GM18868 (cell line): ENCODE measurements around the gene KARS1.
A peak's percentile ranks its signal among the peaks of the same experiment; 100 is the strongest.
"Not testable (repeated sequence)": the region's sequence is repeated elsewhere in the genome, so short reads cannot be mapped to it uniquely, and the experiment has no call there.

Experiments
- ATAC-seq: cut with Tn5 transposase; IDR thresholded peaks from one replicate; pipeline ENCODE4 v1.9.1; 2021; ENCODE audit warnings: mild to moderate bottlenecking, moderate library complexity; ENCODE audit not compliant: unreplicated experiment

Gene KARS1

GRCh38 chr16:75626806-75627205 lies 20.7 kb downstream of the KARS1 start:
- no peak for ATAC-seq

DNA sequence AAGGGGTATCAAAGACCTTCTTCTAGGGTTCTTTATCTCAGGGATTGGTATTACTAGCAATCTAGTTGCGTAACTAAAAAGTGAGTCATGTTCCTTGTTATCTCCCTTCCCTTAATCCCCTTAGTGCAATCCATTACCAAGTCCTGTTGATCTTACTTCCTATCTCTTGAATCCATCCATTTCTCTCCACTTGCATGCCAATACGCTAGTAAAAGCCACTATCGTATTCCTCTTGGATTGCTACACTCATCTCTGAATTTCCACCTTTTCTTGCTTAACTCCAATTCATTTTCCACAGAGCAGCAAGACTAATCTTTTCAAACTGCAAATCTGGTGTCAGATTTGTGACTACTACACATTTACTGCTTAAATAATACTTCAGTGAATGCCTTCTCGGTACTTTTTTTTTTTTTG lies 22.5 kb downstream of the KARS1 start:
- ATAC-seq = no peak

DNA sequence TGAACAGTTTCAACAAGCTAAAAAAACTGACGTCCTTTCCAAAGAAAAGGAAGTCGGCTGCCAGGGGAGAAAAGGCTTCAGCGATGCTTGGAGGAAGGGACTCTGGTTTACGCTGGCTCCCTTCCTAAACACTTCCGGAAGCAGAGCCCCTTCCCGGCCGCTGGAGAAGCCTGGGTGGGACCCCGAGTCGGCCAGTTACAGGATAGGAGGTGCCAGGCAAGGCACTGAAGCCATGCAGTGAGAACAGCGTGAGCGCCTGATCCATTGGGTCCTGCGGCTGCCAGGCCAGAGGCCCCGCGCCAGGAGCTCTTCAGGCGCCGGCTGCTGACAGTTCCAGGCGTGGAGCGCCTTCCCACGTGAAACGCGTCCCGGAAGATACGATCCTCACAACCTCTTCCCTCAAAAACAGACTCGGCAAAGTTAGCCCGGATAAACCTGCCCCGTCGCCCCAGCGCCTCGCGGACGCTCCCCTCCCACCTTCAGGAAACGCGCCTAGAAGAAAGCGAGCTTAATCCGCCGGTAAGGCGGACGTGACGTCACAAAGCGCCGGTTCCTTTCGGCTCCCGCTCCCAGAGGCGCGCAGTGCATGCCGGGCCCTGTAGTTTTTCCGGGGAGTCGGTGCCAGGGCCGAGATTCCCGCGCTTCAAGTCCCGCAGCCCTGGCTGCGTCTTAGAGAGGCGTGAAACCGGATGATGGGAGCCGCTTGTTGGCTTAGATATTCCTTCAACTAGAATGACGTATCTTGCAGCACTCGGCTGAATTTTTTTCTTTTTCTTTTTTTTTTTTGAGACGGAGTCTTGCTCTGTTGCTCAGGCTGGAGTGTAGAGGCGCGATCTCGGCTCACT lies 24.5 kb downstream of the KARS1 start, which contains the start of gene ADAT1:
TSS of gene ADAT1 (minus strand) at position 521 of the 845 bp plus-strand sequence. CDS start 2,482 bp downstream, outside the sequence.
- ATAC-seq = peak; percentile 95

- ATAC-seq = no peak
Measured at GRCh38 chr16:75621170-75621477, 26.3 kb downstream of the KARS1 start.

GRCh38 chr16:75620326-75621169 lies 26.9 kb downstream of the KARS1 start:
- no peak for ATAC-seq

DNA sequence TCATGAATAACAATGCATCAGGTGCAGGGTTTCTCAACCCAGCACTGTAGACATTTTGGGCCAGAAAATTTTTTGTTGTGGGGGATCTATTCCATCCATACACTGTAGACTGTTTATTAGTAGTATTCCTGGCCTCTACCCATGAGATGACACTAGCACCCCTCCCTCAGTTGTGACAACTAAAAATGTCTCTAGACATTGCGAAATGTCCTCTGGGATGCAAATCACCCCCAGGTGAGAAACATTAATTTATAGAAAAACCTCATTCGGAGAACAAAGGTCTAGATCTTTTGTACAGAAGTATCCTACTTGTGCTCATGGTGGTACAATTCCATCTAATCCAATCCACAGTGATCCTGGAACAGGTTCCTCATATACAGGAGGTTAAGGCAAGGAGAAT lies 28.7 kb downstream of the KARS1 start:
- ATAC-seq = no peak

DNA sequence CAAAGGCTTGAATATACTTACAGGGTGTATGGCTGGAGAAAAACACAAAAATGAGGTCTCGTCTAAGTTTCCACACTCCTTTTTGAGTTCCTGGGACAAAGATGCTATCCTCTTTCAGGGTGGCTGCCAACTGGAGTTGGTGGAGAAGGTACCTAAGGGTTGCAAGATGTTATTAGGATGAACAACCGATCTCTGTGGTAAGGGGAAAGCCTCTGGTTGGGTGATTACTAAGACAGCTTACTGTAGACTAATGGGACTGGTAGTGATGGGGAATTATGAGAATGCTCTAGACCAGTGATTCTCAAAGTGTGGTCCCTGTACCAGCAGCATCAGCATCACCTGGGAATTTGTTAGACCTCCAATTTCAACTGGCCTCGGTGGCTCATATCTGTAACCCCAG lies 30.3 kb downstream of the KARS1 start:
- no peak for ATAC-seq

DNA sequence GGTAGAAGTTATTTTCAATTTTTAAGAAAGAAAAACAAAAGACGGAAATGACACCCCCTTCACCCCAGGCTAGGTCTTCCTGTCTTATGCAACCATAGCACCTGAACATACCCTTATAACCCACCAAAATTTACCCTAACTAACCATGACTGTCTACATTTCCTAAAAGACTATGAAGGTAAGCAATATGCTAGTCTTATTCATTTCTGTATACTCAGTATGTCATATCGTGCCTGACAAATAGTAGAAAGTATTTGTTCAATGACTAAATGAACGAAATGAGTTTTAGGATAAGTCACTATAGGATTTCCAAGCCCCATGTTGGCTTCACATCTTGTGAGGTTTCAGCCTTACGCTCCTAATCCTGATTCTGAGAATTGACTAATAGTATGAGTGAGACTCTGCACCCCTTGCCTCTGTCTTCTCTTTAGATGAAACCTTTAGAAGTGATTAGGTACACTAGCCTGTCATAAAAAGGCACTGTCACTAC lies 30.9 kb downstream of the KARS1 start:
- ATAC-seq = no peak

DNA sequence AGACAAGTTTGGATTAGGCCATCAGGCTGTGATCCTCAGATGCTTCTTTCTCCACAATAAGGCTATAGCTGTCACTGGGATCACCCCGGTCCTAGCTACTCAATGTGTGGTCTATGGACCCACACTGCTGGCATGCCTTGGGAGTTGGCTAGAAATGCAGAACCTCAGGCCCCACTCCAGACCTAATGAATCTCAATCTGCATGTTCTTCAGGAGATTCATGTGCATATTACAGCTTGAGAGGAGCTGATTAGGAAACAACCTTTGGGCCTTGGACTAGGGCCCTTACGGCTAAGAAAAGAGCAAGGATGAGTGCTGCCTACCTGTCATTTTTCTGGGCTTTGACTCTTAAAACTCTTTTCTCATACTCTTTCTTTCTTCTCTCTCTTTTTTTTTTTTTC lies 31.8 kb downstream of the KARS1 start:
- ATAC-seq = no peak

DNA sequence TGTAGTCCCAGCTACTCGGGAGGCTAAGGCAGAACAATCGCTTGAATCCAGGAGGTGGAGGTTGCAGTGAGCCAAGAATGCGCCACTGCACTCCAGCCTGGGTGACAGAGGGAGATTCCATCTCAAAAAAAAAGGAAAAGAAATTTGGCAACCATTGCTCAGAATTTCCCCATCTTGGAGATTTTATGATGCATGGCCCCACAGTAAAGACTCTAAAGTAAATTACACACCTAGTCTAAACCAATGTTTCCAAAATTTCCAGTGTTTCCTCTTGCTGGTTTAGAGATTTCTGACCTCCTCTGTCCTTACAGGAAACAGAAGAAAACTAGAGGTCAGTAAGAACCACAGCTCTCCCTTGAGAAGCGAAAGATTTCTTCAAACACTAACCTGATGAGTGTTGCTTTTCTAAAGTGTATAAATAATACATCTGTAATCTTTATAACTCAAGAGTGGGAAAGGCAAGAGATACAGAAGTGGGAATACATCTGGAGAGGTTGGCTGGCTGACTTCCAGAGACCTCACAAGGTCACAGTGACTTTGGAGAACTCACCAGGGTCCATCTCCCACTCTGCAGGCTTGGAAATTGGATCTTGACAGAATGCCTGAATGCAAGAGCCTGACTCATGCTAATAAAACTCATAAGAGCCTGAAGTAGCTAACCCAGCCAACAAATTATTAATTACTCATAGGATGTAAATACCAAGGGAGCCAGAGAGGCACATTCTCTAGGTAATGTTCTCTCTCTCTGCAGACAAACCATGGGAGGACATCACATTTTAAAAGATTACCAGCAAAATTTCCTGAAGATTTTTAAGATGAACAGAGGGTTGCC lies 33.2 kb downstream of the KARS1 start:
- no peak for ATAC-seq

GRCh38 chr16:75606507-75606906 lies 41.0 kb downstream of the KARS1 start:
- no peak for ATAC-seq

GRCh38 chr16:75603241-75603640 lies 44.2 kb downstream of the KARS1 start:
- no peak for ATAC-seq

- ATAC-seq = no peak
Measured at GRCh38 chr16:75599452-75600277, 47.8 kb downstream of the KARS1 start.

DNA sequence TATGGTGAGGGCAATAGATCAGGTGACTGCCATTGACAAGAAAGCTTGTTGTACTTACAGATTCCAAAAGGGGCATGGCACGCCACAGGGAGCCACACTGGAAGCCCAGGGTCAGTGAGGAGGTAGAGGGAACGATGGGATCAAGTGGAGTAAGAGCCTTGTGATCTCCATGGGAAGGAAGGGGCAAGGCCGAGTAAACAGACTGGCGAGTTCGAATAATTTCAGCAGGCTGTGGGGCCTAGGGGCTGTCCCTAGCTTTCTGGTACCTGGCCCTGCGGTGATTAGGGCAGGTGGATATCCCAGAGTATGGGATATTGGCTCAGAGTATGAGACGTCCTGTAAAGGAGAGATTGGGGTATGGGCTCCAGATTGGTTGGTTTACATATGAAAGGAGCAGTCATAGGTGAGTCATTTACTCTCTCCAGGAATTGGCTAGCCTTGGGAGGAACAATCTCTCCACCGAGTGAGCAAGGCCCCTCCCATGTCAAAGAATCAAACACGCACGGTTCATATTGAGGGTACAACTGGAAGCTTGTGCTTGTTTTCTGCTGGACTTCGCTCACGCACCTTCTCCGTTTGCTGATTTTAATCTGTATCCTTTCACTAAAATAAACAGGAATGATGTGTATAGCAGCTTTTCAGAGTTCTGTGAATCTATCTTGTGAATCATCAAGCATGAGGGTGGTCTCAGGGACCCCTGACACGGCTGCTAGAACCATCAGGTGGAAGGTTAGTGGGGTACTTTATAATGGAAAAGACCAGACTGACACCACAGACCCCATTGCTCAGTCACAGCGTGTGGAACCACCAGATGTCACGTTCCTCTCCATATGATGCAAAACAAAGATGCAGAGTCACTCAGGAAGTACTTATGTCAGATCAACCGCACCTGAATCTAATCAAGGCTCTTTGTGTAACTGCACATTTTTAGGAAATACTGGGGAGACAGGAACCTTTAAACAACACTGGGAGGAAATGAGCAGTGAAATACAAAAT lies 53.3 kb downstream of the KARS1 start:
- no peak for ATAC-seq

GRCh38 chr16:75593308-75593707 lies 54.2 kb downstream of the KARS1 start:
- no peak for ATAC-seq

- ATAC-seq = not testable (repeated sequence)
Measured at GRCh38 chr16:75591927-75592326, 55.5 kb downstream of the KARS1 start.

GRCh38 chr16:75590920-75591843 lies 56.3 kb downstream of the KARS1 start:
- ATAC-seq = no peak

GRCh38 chr16:75589306-75589705 lies 58.2 kb downstream of the KARS1 start:
- no peak for ATAC-seq
